Embryonic facial prominence (tissue), 1 donor: ENCODE data around the gene PTPN18.
A peak's percentile ranks its signal among the peaks of the same experiment; 100 is the strongest.
"Not testable (repeated sequence)": the region's sequence is repeated elsewhere in the genome, so short reads cannot be mapped to it uniquely, and the experiment has no call there.

ENCODE experiments used
- DNase-seq: peaks from one replicate; pipeline ENCODE4 v3.0.0-alpha.2; 2016; ENCODE audit errors: extremely low spot score

PTPN18 gene

GRCh38 chr2:130381145-130381544 is 25.3 kb downstream of the PTPN18 start:
- DNase-seq: no peak

GRCh38 chr2:130381619-130382018 is 25.8 kb downstream of the PTPN18 start:
- DNase-seq: no peak

- DNase-seq: no peak
Observed at GRCh38 chr2:130382313-130382917, 26.6 kb downstream of the PTPN18 start.

- no peak for DNase-seq
Observed at GRCh38 chr2:130385709-130386108, 29.9 kb downstream of the PTPN18 start.

- DNase-seq: no peak
Observed at GRCh38 chr2:130387071-130387400, 31.2 kb downstream of the PTPN18 start.

- no peak for DNase-seq
Observed at GRCh38 chr2:130387804-130388203, 31.9 kb downstream of the PTPN18 start.

- no peak for DNase-seq
Observed at GRCh38 chr2:130388221-130388907, 32.5 kb downstream of the PTPN18 start.

- no peak for DNase-seq
Observed at GRCh38 chr2:130389358-130389757, 33.5 kb downstream of the PTPN18 start.

- DNase-seq: no peak
Observed at GRCh38 chr2:130389783-130390182, 33.9 kb downstream of the PTPN18 start.

GRCh38 chr2:130390460-130391057 is 34.7 kb downstream of the PTPN18 start:
- no peak for DNase-seq

- peak; percentile 37 for DNase-seq
Observed at GRCh38 chr2:130391058-130391871, 35.4 kb downstream of the PTPN18 start.

- DNase-seq: no peak
Observed at GRCh38 chr2:130391872-130392670, 36.2 kb downstream of the PTPN18 start.

GRCh38 chr2:130393318-130393910 is 37.6 kb downstream of the PTPN18 start:
- DNase-seq: no peak

GRCh38 chr2:130406280-130406679 is 50.4 kb downstream of the PTPN18 start:
- DNase-seq: not testable (repeated sequence)

- DNase-seq: not testable (repeated sequence)
Observed at GRCh38 chr2:130416693-130417092, 60.8 kb downstream of the PTPN18 start.

GRCh38 chr2:130418845-130419244 is 63.0 kb downstream of the PTPN18 start:
- DNase-seq: not testable (repeated sequence)
